ENCODE measurements around the gene SKIDA1. TPM values are rescaled to one million over a fixed set of nuclear protein-coding genes. Genes with fewer than 3 reads are reported as not detected.

The SKIDA1 gene
- total and polyA plus RNA-seq, 4 donors: 0.63 to 2.6 (median 1.6) TPM

DNA sequence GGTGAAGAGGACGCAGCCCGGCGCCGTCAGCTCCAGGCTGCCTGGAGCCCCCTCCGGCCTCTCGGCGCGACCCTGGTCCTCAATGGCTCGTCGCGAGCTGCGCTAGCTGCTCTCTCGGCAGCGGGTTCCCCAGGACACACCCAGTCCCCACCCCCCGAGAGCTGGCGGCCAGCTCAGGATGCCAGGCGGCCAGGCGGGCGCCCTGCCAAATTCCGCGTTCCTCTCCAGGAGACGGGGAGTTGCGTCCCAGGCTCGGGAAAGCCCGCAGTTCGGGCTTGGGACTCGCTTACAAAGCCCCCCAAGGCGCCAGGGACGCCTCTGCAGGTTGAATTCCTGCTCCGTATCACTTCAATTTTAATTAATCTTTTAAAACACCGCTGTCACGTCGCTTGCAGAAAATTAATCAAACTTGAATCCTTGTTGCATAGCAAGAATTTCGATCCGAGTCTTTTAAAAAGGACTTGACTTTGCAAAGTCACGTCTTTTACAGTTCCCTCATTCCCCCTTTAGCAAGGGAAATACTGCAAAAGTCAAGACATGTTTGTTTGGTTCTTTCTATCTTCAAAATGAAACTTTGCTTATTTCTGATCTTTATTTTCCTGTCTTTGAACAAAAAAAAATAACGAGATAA is 28.2 kb downstream of the SKIDA1 start:
- Histone ChIP-seq H3K4me1 (ENCODE audit: control insufficient read depth in 4 of 4, insufficient read depth in 4 of 4, low read length in 3 of 4) (peaks cover 3 to 61% (median 40%) of the 10 kb centered on the region in 4 donors), H3K27me3 (ENCODE audit: control insufficient read depth in 4 of 4, insufficient read depth in 4 of 4, low read length in 3 of 4) (no peaks in the 10 kb centered on the region), H3K9me3 (ENCODE audit: control insufficient read depth in 4 of 4, low read length in 3 of 4) (no peaks in the 10 kb centered on the region), H3K27ac (ENCODE audit: low read depth in 1 of 2, low read length in 2 of 2) (peak overlapping the region; percentile 73 to 87), H3K9ac (ENCODE audit: low read depth in 1 of 2, low read length in 2 of 2) (peak overlapping the region in 1 of 2 donors; percentile 50), H3K36me3 (ENCODE audit: control insufficient read depth in 4 of 4, insufficient read depth in 3 of 4, low read depth in 1 of 4, low read length in 3 of 4) (no peaks in the 10 kb centered on the region), H3K4me3 (ENCODE audit: low read depth in 1 of 3, low read length in 3 of 3) (peak overlapping the region; percentile 74 to 84 (median 80))
- TF ChIP-seq, protein P1, sequence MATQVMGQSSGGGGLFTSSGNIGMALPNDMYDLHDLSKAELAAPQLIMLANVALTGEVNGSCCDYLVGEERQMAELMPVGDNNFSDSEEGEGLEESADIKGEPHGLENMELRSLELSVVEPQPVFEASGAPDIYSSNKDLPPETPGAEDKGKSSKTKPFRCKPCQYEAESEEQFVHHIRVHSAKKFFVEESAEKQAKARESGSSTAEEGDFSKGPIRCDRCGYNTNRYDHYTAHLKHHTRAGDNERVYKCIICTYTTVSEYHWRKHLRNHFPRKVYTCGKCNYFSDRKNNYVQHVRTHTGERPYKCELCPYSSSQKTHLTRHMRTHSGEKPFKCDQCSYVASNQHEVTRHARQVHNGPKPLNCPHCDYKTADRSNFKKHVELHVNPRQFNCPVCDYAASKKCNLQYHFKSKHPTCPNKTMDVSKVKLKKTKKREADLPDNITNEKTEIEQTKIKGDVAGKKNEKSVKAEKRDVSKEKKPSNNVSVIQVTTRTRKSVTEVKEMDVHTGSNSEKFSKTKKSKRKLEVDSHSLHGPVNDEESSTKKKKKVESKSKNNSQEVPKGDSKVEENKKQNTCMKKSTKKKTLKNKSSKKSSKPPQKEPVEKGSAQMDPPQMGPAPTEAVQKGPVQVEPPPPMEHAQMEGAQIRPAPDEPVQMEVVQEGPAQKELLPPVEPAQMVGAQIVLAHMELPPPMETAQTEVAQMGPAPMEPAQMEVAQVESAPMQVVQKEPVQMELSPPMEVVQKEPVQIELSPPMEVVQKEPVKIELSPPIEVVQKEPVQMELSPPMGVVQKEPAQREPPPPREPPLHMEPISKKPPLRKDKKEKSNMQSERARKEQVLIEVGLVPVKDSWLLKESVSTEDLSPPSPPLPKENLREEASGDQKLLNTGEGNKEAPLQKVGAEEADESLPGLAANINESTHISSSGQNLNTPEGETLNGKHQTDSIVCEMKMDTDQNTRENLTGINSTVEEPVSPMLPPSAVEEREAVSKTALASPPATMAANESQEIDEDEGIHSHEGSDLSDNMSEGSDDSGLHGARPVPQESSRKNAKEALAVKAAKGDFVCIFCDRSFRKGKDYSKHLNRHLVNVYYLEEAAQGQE (IDR thresholded peaks at IDR 0.05): peak; percentile 25
- peak; percentile 62 for TF ChIP-seq YY1 (IDR thresholded peaks at IDR 0.05)
- TF ChIP-seq EGR1 (IDR thresholded peaks at IDR 0.05; ENCODE audit: low read depth in 2 of 2): peak in 1 of 2 donors; percentile 11
- peak in 1 of 2 donors; percentile 29 for TF ChIP-seq HNF4A (conservative IDR thresholded peaks at IDR 0.05)
- TF ChIP-seq, protein P2, sequence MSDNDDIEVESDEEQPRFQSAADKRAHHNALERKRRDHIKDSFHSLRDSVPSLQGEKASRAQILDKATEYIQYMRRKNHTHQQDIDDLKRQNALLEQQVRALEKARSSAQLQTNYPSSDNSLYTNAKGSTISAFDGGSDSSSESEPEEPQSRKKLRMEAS (IDR thresholded peaks at IDR 0.05): no peak
- peak; percentile 19 to 34 for TF ChIP-seq RXRA (IDR thresholded peaks at IDR 0.05)
- TF ChIP-seq SP1 (IDR thresholded peaks at IDR 0.05): no peak
- TF ChIP-seq, protein P3, sequence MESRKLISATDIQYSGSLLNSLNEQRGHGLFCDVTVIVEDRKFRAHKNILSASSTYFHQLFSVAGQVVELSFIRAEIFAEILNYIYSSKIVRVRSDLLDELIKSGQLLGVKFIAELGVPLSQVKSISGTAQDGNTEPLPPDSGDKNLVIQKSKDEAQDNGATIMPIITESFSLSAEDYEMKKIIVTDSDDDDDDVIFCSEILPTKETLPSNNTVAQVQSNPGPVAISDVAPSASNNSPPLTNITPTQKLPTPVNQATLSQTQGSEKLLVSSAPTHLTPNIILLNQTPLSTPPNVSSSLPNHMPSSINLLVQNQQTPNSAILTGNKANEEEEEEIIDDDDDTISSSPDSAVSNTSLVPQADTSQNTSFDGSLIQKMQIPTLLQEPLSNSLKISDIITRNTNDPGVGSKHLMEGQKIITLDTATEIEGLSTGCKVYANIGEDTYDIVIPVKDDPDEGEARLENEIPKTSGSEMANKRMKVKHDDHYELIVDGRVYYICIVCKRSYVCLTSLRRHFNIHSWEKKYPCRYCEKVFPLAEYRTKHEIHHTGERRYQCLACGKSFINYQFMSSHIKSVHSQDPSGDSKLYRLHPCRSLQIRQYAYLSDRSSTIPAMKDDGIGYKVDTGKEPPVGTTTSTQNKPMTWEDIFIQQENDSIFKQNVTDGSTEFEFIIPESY (IDR thresholded peaks at IDR 0.05): no peak
- TF ChIP-seq RAD21 (IDR thresholded peaks at IDR 0.05): peak; percentile 52 to 67
- WGBS: 2% methylated on average over 37 of the region's 37 CpGs
- DNase-seq (ENCODE audit: low spot score): peak; percentile 85

DNA sequence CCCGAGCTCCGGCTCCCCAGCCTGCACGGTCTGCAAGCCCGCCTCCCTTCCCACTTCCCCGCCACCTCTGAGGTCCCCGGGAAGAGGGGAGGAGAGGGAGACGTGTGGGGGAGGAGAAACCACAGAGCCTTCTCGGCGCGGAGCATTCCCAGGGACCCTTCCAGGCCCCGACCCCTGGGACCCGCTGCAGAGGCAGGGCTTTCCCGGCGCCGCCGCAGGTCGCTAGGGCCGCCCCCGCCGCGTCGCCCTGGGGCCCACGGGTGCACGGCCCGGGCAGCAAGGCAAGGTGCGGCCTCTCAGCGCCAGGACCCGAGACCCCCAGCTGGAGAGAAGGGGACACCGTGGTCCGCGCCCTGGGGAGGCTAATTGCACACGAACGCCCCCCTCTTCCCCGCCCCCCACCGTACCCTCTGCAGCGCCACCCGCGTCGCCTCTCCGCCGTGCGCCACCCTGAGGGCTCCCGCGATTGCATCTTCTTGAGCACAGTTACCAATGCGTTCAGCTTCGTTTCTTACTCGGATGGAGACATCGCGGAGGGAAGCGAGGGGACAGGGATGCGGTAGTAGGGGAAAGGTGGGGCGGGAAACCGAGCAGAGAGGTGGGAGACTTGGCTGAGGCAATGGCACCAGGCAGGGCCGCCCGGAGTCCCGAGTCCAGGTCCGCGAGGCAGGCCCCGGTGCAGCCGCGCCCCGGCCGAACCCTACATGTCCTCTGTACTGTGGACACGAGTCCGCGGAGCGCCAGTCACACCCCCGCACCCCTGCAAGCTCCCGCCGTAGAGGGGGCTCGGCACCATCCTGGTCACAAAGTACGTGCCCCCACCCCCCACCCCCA is 28.9 kb downstream of the SKIDA1 start:
- peaks cover 3 to 58% (median 37%) of the 10 kb centered on the region in 4 donors for H3K4me1 ChIP-seq (ENCODE audit: control insufficient read depth in 4 of 4, insufficient read depth in 4 of 4, low read length in 3 of 4)
- WGBS: under 1% methylated on average over 72 of the region's 72 CpGs
- H3K4me3 ChIP-seq (ENCODE audit: low read depth in 1 of 3, low read length in 3 of 3): peak overlapping the region; percentile 74 to 84 (median 80)
- DNase-seq (ENCODE audit: low spot score): peak; percentile 58
- H3K9ac ChIP-seq (ENCODE audit: low read depth in 1 of 2, low read length in 2 of 2): no peak overlapping the region
- no peaks in the 10 kb centered on the region for H3K9me3 ChIP-seq (ENCODE audit: control insufficient read depth in 4 of 4, low read length in 3 of 4)
- H3K36me3 ChIP-seq (ENCODE audit: control insufficient read depth in 4 of 4, insufficient read depth in 3 of 4, low read depth in 1 of 4, low read length in 3 of 4): no peaks in the 10 kb centered on the region
- H3K27me3 ChIP-seq (ENCODE audit: control insufficient read depth in 4 of 4, insufficient read depth in 4 of 4, low read length in 3 of 4): no peaks in the 10 kb centered on the region
- peak overlapping the region; percentile 73 to 87 for H3K27ac ChIP-seq (ENCODE audit: low read depth in 1 of 2, low read length in 2 of 2)
- TF ChIP-seq HNF4G (IDR thresholded peaks at IDR 0.05) (peak; percentile 30), YY1 (IDR thresholded peaks at IDR 0.05) (no peak), FOXA2 (IDR thresholded peaks at IDR 0.05) (no peak), HNF4A (conservative IDR thresholded peaks at IDR 0.05) (peak; percentile 73 to 76), GABPA (IDR thresholded peaks at IDR 0.05 in 1 of 2, conservative IDR thresholded peaks at IDR 0.05 in 1 of 2) (no peak), RXRA (IDR thresholded peaks at IDR 0.05) (no peak), FOXA1 (IDR thresholded peaks at IDR 0.05) (no peak), EGR1 (IDR thresholded peaks at IDR 0.05; ENCODE audit: low read depth in 2 of 2) (peak in 1 of 2 donors; percentile 38)
- TF ChIP-seq, protein P3 (IDR thresholded peaks at IDR 0.05): no peak
- TF ChIP-seq, protein P4, sequence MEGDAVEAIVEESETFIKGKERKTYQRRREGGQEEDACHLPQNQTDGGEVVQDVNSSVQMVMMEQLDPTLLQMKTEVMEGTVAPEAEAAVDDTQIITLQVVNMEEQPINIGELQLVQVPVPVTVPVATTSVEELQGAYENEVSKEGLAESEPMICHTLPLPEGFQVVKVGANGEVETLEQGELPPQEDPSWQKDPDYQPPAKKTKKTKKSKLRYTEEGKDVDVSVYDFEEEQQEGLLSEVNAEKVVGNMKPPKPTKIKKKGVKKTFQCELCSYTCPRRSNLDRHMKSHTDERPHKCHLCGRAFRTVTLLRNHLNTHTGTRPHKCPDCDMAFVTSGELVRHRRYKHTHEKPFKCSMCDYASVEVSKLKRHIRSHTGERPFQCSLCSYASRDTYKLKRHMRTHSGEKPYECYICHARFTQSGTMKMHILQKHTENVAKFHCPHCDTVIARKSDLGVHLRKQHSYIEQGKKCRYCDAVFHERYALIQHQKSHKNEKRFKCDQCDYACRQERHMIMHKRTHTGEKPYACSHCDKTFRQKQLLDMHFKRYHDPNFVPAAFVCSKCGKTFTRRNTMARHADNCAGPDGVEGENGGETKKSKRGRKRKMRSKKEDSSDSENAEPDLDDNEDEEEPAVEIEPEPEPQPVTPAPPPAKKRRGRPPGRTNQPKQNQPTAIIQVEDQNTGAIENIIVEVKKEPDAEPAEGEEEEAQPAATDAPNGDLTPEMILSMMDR (IDR thresholded peaks at IDR 0.05; ENCODE audit: low read depth, low read length, missing input control): no peak
- TF ChIP-seq, protein P2 (IDR thresholded peaks at IDR 0.05): no peak
- TF ChIP-seq, protein P5, sequence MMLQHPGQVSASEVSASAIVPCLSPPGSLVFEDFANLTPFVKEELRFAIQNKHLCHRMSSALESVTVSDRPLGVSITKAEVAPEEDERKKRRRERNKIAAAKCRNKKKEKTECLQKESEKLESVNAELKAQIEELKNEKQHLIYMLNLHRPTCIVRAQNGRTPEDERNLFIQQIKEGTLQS (IDR thresholded peaks at IDR 0.05): no peak

Data from liver (tissue), 9 donors.